HL-60 (cell line): Measurements from ENCODE around the gene HTR1E.
"Not testable (repeated sequence)": the region's sequence is repeated elsewhere in the genome, so short reads cannot be mapped to it uniquely, and the experiment has no call there.

ENCODE experiments used
- DNase-seq, 2 experiments: peaks; one replicate each; pipeline ENCODE4 v3.0.0-alpha.2; 2010 to 2020; ENCODE audit warnings: low read depth in 1 of 2, low spot score in 1 of 2
- H3K27ac ChIP-seq: fragments of 250-450 bp; sonication (Bioruptor Pico); replicated peaks from 2 replicates; pipeline ENCODE4 v1.5.1; 2020; ENCODE audit warnings: mild to moderate bottlenecking, moderate library complexity
- H3K27me3 ChIP-seq: fragments of 250-450 bp; sonication (Bioruptor Pico); 2 replicates; pipeline ENCODE4 v1.5.1; 2021; ENCODE audit warnings: mild to moderate bottlenecking, moderate library complexity; ENCODE audit not compliant: insufficient read depth, poor library complexity, severe bottlenecking
- H3K4me3 ChIP-seq: replicated peaks from 2 replicates; pipeline ENCODE4 v1.5.1; 2011; ENCODE audit warnings: mild to moderate bottlenecking, control low read depth, low read length; ENCODE audit not compliant: insufficient read depth
- CTCF ChIP-seq: IDR thresholded peaks from one replicate; pipeline ENCODE4 v1.5.1; 2011; ENCODE audit warnings: low read length, control low read depth, inconsistent platforms; ENCODE audit not compliant: insufficient read depth
- GABPA ChIP-seq: IDR thresholded peaks from 2 replicates; pipeline ENCODE4 v1.6.1; 2012; ENCODE audit warnings: low read depth
- POLR2AphosphoS5 ChIP-seq: IDR thresholded peaks from 2 replicates; pipeline ENCODE4 v1.6.1; 2012; ENCODE audit warnings: low read depth
- REST ChIP-seq: IDR thresholded peaks from 2 replicates; pipeline ENCODE4 v1.6.1; 2012; ENCODE audit warnings: low read depth; ENCODE audit not compliant: insufficient replicate concordance
- SPI1 ChIP-seq: IDR thresholded peaks from 2 replicates; pipeline ENCODE4 v1.6.1; 2012; ENCODE audit warnings: low read depth, mild to moderate bottlenecking, borderline replicate concordance

The HTR1E gene

DNA sequence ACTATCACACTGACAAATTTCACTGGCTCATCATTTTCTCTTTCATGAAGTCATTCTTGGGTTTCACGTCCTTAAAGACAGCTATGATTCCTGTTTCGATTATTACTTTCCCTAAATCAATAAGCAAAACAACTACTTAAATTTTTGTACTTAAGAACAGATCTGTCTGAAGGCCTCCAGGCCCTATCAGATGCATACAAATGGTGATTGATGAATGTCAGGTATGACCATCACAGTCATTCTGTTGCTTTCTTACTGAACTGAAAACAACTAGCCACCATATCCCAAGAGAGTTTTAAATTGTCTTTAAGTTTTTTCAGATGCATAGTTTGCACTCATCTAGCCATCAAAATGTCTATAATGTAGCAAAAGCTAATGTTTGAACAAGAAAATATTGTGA lies 20.9 kb upstream of the HTR1E start:
- no peak overlapping the region for H3K27ac ChIP-seq
- TF ChIP-seq GABPA (no peak), CTCF (no peak), SPI1 (no peak), REST (no peak), POLR2AphosphoS5 (no peak)
- no peaks in the 10 kb centered on the region for H3K27me3 ChIP-seq
- no peak for DNase-seq
- H3K4me3 ChIP-seq: no peak overlapping the region

GRCh38 chr6:86927138-86927537 lies 10.2 kb upstream of the HTR1E start:
- not testable (repeated sequence) for H3K27ac ChIP-seq, H3K27me3 ChIP-seq, H3K4me3 ChIP-seq, DNase-seq

DNA sequence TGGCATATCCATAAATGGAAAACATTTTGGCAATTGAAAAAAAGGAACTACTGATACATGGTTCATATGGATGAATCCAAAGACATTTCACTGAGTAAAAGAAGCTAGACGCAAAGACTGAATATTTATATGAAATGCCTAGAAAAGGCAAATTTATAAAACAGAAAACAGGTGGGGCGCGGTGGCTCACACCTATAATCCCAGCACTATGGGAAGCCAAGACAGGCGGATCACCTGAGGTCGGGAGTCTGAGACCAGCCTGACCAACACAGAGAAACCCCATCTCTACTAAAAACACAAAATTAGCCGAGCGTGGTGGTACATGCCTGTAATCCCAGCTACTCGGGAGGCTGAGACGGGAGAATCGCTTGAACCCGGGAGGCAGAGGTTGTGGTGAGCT lies 9.5 kb upstream of the HTR1E start:
- H3K27me3 ChIP-seq, H3K27ac ChIP-seq, H3K4me3 ChIP-seq, DNase-seq: not testable (repeated sequence)

GRCh38 chr6:86934365-86934764 lies 3.0 kb upstream of the HTR1E start:
- no peak for DNase-seq
- no peak overlapping the region for H3K27ac ChIP-seq
- H3K27me3 ChIP-seq: peaks cover 24% of the 10 kb centered on the region
- TF ChIP-seq REST (no peak), CTCF (no peak), GABPA (no peak), SPI1 (no peak), POLR2AphosphoS5 (no peak)
- H3K4me3 ChIP-seq: no peak overlapping the region

- TF ChIP-seq SPI1: no peak
- no peak for TF ChIP-seq CTCF
- Histone ChIP-seq H3K4me3 (no peak overlapping the region), H3K27ac (no peak overlapping the region), H3K27me3 (peaks cover 24% of the 10 kb centered on the region)
- no peak for DNase-seq
Observed at GRCh38 chr6:86936834-86937218, 502 bp upstream of the HTR1E start.
